GM18951 (cell line): ENCODE measurements around the gene TNFRSF11A.

Experiments used
- POLR2A ChIP-seq: IDR thresholded peaks from 4 replicates; pipeline ENCODE4 v1.6.1; 2011; ENCODE audit warnings: mild to moderate bottlenecking; ENCODE audit not compliant: insufficient read length, insufficient read depth; ENCODE audit errors: extremely low read depth
- in situ Hi-C: fragments of 300-500 bp; cut with MboI; formaldehyde crosslinking; loops from one replicate; pipeline ENCODE4 v1.12.0; 2022; ENCODE audit warnings: low sequenced_read_pairs, mixed read lengths, inconsistent platforms; ENCODE audit not compliant: unreplicated experiment

The TNFRSF11A gene

DNA sequence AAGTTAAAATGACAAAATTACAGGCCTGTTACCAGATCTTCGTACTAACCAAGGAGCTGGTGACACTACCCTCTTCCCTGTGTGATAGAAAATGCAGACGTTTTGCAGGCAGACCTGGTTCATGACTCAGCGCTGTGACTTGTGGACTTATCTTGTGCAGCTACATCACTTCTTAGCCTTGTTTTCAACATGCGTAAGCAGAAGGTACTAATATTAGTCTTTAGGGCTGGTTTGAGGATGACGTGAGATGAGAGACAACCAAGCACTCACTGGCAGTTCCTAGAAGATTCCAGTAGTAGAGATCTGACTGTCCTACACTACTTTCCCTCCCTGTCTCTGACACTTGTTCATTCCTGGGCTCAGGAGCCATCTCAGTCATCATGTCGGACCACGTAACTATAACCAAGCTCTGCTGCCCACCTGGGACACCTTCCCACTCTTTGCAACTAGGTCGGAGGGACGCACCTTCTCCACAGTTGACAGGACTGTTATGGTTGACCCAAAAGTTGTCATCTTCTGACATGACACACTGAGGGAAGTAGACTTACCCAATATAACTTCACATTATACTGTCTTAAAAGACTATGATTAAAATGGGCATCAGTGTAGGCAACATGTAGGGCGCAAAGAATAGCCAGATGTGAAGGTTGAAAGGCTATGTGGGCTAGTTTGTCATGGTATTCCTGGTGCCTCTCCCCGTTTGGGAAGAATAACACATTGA, 64.8 kb downstream of the TNFRSF11A start:
- in situ Hi-C loops = no loop called here
- TF ChIP-seq POLR2A = no peak

DNA sequence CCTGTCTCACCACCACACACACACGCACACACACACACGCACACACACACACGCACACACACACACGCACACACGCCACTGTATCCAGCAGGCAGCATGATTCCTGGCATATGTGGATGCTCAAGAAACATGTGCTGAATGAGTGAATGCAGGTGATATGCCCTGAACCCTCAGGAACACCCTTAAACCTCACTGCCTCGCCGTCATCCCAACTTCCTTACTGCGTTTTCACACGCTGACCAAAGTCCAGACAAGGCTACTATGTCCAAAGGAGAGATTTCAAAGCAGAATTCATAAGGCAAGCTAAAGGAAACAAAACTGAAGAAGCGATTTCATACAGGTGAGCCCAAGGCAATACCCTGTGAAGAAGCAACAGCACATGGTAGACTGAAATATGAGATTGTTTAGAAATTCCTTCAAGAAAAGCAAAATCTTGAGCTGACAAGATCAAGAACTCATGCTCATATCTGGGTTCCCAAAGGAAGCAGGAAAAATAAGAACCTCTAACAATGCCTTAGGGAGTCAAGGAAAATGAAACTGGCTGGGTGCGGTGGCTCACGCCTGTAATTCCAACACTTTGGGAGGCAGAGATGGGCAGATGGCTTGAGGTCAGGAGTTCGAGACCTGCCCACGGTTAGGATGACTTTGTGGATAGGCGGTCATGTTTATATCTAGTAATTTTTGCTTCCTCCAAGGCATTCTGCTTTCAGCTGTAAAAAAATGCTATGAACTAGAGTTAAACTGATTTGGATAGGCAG, 69.1 kb downstream of the TNFRSF11A start:
- in situ Hi-C loops = no loop called here

DNA sequence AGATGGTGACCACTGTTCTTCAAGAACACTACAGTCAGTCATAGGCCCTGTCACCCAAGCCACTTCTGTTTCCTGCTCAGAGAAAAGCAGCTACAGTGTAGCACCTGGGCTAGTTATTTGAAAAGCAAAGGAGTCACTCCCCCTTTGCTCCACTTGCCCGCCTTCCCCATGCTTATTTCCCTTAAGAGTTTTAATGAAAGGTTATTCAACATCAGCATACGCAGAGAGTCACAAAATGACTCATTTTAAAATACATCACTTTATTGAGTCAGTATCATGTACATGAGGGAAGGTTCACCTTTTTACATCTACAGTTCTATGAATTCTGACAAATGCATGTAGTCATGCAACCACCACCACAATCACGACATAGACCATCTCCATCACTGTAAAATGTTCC, 71.3 kb downstream of the TNFRSF11A start:
- no peak for TF ChIP-seq POLR2A
- in situ Hi-C loops = no loop called here

More for the DNA sequence above, 69.1 kb downstream of the TNFRSF11A start:
- TF ChIP-seq POLR2A = no peak

DNA sequence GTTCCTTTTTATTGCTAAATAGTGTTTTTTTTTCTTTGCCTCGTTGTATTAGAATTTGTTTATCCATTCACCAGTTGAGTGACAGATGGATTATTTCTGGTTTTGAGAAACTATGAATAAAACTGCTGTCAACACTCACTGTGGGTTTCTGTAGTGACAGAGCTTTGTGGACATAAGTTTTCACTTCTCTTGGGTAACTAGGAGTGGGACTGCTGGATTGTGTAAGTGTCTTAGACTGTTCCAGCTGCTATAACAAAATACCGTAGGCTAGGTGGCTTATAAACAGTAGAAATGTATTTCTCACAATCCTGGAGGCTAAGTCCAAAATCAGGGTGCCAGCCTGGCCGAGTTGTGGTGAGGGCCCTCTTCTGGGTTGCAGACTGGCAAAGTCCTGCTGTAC, 71.9 kb downstream of the TNFRSF11A start:
- in situ Hi-C loops = no loop called here
- no peak for TF ChIP-seq POLR2A

DNA sequence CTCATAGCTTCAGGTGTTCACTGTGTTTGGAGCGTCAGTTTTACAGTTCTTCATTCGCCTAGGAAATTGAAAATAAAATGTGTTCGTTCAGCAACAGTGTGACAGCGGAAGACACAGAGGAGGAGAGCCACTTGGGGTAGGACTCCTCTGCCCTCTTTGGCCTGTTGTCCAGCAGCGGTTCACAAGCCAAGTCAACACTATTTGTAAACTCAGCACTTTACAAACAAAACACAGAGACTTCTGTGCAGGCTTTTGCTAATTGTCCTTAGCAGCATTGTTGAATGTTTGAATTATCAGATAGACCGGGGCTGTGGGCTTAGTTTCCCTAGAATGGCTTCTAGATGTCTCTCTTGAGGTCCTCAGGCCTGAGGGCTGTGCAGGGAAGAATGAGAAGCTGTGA, 73.2 kb downstream of the TNFRSF11A start:
- TF ChIP-seq POLR2A = no peak
- in situ Hi-C loops = no loop called here

DNA sequence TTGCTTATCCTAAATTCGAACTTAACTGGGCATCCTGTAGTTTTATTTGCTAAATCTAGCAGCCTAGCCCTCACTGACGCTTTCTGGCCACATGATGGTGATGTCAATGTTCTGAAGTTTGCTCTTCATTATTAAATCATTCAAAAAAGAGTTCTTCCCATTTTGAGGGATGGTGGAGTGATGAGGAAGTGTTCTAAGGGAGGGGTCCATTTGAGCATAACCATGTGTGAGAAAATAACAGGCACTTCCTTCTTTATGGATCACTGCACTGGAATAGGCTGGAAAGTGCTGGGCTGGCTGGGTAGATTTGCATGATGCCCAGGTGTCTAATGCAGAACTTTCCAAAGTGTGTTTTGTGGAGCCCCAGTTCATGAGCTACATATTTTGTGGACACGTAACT, 74.2 kb downstream of the TNFRSF11A start:
- no peak for TF ChIP-seq POLR2A
- in situ Hi-C loops = no loop called here

DNA sequence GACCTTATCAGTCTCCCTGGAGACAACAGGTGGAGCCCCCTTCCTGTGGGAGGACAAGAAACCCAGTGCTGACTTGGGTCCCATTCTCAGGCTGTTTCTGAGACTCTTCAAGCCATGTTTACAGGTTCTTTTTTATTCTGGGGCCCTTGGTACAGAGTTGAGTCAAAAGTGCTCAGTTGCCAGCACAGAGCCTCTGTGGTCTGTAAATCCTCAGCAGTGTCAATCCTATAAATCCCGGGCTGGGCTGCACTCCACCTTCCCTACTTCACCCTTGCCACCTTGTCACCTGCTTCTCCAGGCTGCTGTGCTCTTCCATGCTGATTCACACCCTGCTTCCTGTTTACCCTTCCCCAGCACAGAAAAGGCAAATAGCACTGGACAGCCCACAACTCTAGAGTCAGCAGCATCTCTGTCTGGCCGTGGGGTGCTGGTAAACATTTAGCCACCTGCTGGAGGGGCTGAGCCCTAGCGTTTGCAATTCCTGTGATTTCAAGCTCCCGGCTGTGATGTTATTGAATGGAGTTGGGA, 74.7 kb downstream of the TNFRSF11A start:
- in situ Hi-C loops = no loop called here
- no peak for TF ChIP-seq POLR2A

DNA sequence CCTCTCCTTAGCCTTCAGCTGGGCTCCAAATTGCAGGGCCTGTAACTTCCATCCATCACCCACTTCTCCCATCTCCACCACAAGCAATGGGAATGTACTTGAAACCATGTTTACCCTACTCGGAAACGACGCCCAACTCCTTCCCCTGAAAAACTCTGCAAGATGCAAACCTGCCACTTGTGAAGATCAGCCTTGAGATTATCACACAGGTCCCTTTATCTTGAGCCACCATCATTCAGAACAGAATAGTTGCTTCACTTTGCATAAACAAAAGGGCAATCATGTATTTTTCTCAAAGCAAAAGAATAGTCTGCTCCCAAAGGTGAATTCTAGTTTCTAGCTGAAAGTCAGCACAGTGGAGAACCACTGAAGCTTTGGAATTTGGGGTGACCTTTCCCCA, 75.8 kb downstream of the TNFRSF11A start:
- in situ Hi-C loops = no loop called here
- no peak for TF ChIP-seq POLR2A

DNA sequence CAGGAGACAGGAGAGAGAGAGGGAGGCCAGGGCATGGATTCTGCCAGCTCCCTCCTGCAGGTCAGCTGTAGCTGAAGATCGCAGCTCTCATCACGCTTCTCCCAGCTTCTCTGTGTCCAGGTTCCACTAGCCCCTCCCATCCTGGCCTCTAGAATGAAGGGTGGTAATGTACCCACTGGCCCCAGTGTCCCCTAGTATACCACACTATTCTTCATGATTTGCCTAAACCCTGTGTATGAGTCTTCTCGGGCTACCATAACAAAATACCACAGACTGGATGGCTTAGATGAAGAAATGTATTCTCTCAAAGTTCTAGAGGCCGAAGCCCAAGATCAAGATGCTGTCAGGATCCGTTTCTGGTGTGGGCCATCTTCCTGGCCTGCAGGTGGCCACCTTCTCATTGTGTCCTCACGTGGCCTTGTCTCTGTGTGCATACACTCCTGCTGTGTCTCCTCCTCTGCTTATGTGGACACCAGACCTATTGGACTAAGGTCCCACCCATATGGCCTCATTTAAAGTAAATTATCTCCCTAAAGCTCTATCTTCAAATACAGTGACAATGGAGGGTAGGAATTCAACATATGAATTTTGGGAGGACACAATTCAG, 77.3 kb downstream of the TNFRSF11A start:
- TF ChIP-seq POLR2A = no peak
- in situ Hi-C loops = no loop called here

DNA sequence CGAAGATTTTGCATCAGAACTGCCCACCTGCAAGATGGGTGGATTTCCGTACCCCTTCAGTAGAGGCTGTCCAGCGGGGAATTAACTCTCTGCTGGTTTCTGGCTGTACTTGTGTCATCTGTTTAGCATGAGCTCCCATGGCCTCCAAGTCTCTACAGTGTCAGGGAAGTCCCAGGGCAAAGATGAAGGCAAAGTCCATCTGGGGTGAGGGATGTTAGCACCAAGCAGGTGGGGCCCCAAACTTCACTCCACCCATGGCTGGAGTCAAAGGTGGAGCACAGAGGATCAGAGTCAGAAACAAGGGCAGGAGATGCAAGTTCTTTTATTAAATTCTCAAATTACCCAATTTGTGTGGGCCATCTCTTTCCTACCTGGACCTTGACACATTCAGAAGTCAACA, 78.0 kb downstream of the TNFRSF11A start:
- in situ Hi-C loops = no loop called here
- TF ChIP-seq POLR2A = no peak

DNA sequence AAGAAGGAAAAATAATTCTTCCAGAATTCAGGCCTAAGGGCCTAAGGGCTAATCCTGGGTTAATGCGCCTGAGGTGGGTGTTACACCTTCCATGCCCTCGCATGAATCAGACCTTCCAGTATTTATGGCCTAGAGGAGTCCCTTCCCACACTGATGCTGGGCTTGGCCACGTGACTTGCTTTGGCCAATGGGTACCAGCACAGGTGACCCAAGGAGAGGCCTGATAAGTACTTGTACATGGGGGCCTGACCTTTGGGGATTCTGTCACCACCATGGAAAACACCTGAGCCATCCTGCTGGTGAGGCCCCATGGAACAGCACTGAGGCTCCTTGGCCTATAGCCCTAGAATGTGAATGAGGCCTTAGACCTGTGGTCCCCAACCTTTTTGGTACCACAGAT, 79.8 kb downstream of the TNFRSF11A start:
- in situ Hi-C loops = no loop called here

DNA sequence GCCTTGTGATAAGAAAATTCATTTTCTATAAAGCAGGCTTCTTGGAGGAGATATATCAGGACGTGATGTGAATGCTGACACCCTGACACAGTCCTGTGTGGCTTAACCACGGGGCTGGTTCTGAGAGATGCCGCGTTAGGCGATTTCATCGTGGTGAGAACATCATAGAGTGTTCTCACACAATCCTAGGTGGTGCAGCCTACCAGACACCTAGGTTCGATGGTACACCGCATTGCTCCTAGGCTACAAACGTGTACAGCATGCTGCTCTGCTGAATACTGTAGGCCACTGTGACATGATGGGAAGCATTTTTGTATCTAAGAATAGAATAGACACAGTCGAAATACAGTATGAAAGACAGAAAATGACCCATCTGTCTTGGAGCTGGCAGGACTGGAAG, 82.5 kb downstream of the TNFRSF11A start:
- in situ Hi-C loops = no loop called here
- no peak for TF ChIP-seq POLR2A

More for the DNA sequence above, 79.8 kb downstream of the TNFRSF11A start:
- no peak for TF ChIP-seq POLR2A

DNA sequence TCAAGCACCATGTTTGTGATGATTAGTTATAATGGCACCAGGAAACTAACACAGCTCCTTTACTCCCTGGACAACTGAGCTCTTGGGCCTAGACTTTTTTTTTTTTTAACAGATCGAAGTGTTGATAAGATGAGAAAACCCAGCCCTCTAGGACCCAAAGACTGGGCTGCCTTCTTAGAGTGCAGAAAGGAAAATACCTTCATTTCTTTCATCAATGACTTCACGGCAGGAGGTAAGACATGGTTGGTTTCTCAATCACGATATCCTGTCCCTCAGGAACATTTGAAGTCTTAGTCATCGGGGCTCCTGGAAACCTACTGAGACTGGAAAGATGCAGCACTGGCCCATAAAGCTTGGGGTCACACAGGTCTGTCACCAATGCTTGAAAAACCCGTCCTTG, 84.7 kb downstream of the TNFRSF11A start:
- in situ Hi-C loops = no loop called here
- TF ChIP-seq POLR2A = no peak
